ENCODE measurements around the gene CFAP221.
"Not testable (repeated sequence)": the region's sequence is repeated elsewhere in the genome, so short reads cannot be mapped to it uniquely, and the experiment has no call there.

Gene CFAP221

DNA sequence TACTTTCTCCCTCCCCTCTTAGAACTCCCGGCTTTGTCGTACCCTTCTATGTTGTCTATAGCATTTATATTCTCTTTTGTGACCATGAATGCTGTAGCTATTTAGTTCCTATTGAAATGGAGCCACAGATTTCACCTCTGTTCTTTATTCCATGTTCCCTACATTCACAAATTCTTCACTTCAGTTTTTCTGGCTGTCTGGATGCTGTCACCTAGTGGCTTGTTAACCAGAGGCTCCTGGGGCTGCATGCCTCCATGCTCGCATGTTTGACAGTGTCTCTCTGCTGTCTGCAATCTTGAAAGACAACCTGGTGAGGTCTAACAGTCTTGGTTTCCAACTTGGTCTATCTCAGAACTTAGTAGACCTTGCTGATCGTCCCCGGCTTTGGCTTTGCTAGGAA, 48.2 kb downstream of the CFAP221 start:
- DNase-seq: no peak

DNA sequence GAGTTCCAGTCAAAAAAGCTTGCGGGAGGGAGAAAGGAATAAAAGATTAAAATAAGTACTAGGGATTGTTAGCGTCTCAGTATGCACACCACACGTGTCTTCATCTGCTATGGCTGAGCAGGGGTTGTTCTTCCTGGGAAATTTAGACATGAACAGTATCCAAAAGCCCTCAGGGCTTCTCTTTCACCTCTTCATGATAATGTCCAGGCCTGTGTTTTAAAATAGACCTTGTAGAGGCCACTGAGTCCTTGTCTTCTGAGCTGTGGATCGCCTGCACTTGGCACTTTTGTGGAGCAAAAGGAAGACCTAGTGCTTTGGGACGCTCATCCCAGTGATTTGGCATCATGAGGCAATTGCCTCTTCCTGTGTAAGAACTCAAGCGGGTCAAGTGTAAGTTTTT, 52.4 kb downstream of the CFAP221 start:
- no peak for DNase-seq

DNA sequence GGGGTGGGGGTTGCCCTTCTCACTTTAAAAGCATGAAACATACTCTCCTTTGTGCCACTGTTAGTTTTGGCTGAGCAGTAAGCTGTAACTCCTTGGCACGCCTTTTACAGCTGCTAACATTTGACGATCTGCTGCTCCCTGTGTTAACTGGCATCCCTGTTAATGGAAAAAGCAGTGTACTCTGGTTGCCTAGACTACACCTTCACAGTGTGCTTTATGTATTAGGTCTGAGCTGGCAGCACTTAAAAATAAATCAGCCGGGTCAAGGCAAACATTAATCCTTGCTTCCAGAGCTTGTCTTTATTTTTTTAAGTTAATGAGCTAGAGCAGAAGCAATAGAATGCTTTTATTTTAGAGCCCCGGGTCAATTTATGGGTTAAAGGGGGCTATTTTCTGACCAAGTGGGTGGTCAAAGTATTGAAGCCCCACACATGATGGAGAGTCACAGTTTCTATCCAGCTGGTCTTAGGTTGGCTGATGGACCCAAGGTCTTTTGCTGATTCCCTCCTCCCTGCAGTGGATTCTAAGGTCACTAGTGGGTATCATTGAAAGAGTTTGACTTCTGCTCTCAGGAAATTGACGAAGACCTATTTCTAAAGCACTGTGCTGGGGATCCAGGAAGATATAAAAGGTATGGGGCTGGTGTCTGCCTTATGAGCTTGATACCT, 54.5 kb downstream of the CFAP221 start:
- no peak for DNase-seq

DNA sequence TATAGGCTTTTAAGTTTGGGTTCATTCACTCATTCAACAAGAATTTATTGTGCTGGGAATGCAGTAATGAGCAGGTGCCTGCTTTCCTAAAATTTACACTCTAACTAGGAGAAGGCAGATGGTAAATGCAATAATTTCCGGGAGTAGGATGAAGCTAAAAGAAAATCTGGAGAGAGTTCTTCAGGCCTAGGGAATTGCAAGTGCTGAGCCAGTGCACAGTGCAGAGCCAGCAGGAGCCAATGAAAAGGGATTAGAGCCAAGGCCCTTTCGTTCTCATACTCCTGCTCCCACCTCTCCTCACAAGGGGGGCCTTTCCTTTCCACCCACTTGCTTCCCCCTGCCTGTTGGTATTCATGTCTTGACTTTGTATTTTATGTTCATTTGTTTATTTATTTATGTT, 55.1 kb downstream of the CFAP221 start:
- DNase-seq: no peak

DNA sequence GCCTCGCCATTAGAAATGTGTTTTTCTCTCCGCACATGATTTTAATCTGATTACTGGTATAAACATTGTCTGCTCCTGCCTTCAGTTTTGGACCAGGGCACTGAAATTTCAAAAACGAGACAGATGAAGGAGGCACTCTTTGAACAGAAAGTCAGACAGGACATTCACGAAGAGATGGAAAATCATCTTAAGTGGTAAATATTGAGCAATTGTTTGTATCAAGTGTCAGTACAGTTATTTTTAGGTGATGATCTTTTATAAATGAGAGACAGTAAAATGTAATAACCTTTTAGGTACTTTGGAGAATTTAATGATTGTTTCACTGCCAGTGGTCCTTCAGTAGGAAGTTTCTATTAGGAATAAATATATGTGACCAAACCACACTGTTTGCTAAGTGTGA, 60.8 kb downstream of the CFAP221 start:
- no peak for DNase-seq

DNA sequence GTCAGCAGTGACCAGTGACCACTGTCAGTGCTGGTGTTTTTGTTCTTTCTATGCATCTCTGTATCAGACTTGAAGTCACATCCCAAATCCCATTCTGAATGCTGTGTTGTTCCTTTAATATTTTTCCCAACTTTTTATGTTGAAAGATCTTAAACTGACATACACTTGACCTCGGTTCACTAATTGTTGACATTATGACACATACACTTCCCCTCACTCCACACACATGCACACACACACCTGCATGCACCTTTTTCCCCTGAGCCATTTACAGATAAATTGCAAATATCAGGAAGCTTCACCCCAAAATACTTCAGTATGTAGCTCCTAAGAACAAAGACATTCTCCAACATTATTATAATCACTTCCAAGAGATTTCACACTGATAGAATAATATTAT, 62.4 kb downstream of the CFAP221 start:
- DNase-seq: no peak

DNA sequence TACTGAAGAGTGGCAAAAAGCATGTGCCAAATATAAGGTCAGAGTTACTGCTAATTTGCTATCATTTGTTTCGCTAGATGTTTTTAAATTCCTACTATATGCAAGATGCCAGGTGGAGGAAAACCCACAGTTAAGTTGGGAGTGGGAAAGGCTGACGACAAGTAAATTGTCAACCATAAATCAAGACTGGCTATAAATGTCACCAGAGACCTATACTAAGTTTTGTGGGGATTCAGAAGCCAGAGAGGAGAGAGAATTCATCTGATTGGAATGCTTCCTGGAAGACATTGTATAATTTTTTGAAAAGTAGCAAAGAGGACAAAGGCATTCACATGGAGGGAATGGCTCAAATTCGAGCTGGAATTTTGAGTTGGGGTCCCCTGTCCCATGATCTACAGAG, 64.3 kb downstream of the CFAP221 start:
- no peak for DNase-seq

DNA sequence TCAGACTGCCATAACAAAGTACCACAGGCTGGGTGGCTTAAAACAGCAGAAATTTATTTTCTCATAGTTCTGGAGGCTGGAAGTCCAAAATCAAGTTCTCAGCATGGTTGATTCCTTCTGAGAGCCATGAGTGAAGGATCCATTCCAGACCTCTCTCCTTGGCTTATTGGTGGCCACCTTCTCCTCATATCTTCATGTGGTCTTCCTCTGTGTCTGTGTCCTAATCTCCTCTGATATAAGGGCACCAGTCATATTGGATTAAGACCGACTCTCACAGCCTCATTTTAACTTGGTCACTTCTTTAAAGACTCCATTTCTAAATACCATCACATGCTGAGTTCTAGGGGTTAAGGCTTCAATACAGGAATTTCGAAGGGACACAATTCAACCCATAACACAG, 65.1 kb downstream of the CFAP221 start:
- no peak for DNase-seq

DNA sequence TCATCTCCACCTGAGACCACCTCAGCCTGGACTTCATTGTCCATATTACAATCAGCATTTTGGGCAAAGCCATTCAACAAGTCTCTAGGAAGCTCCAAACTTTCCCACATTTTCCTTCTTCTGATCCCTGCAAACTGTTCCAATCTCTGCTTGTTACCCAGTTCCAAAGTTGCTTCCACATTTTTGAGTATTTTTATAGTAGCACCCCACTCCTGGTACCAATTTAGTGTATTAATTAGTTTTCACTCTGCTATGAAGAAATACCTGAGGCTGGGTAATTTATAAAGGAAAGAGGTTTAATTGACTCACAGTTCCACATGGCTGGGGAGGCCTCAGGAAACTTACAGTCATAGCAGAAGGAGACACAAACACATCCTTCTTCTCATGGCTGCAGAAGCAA, 69.9 kb downstream of the CFAP221 start:
- not testable (repeated sequence) for DNase-seq

DNA sequence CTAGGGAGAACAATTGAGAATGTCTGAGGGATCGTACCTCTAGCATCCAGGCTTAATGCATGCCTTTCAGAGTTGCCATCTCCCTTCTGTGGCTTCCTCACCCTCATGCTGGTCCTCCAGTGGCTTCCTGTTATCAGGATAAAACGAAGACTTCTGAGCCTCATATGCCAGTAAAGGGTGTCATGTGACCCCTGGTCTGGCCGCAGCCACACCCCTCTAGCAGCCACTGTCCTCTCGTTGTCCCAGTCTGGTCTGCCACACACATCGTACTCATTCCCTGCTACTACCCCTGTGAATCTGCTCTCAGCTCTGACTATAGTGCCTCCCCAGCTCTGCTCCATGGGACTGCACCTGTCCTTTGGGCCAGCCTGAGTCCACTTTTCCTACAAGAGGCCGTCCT, 72.2 kb downstream of the CFAP221 start:
- no peak for DNase-seq

DNA sequence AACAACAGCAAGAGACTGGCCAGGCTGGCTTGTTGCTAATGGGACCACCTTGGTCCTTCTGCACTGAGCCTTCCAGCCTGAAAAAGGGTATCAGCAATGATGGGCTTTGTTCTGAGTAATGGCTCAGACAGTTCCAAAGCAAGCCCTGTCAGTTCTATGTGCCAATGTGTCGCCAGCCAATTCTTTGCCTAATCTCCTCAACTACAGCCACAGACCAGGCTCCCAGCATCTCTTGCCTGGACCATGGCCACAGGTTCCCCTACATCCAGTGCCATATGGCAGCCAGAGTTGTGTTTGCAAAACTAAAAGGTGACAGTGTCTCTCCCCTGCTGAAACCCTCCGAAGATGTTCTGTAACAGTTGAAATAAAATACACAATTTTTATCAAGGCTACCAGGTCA, 73.2 kb downstream of the CFAP221 start:
- no peak for DNase-seq

DNA sequence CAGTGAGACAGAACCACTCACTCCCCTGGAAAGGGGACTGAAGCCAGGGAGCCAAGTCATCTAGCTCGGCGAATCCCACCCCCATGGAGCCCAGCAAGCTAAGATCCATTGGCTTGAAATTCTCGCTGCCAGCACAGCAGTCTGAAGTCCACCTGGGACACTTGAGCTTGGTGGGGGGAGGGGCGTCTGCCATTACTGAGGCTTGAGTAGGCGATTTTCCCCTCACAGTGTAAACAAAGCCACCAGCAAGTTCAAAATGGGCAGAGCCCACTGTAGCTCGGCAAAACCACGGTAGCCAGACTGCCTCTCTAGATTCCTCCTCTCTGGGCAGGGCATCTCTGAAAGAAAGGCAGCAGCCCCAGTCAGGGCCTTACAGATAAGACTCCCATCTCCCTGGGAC, 74.5 kb downstream of the CFAP221 start:
- DNase-seq: not testable (repeated sequence)

DNA sequence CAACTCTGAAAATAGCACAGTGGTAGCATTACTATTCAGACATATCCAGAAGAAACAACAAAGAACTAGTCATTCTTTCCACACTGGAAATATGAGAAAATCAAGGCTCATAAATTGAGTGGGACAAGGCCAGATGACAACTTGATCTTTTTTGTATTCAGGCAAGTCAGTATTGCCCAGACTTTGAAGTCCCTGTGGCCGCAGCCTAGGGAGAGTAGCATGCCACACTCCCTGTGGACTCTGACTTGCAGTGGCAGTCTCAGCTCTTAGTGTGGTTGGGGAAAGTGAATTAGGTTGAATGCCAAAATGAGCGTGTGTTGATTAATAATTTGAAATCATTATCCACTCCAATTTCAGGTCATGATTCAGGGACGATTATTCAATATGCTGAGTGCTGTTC, 81.0 kb downstream of the CFAP221 start:
- no peak for DNase-seq

DNA sequence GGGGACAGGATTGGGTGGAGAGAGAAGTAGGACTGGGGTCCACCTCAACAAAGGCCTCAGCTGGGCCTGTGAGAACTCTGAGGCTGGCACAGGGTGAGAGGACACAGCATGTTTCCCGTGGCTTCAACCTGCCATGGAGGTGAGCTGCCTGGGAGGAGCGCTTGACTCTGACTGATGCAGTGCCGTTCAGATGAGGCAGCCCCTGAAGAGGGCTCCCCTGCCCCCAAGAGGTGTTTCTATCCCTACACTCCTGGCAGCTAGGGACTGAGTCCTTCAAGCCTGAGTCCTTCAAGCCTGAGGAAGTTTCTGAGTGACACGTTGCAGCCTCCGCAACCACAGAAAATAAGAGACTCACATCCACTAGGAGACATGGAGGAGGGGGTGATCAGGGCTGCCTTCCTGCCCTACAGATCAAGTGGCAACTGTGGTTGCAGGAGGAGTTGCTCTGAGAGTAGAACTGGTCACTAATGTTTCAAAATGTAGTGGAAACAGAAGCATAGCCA, 85.1 kb downstream of the CFAP221 start:
- DNase-seq: no peak

DNA sequence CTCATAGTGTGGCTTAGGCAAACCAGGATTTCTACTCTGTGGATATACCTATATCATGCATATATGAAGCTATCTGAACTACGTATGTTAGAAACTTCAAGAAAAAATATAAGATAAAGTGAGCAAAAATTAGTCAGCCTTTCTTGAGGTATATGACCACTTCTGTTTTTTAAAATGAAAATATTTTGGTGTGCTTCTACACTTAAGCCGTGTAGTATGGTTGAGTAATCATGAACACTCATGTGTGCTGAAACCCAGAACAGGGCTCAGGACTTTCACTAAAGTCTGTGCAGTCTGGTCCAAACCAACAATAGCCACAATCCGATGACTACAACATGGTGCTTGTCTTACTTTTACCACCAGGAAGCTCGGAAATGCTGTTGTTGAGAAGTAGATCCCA, 85.9 kb downstream of the CFAP221 start:
- no peak for DNase-seq

DNA sequence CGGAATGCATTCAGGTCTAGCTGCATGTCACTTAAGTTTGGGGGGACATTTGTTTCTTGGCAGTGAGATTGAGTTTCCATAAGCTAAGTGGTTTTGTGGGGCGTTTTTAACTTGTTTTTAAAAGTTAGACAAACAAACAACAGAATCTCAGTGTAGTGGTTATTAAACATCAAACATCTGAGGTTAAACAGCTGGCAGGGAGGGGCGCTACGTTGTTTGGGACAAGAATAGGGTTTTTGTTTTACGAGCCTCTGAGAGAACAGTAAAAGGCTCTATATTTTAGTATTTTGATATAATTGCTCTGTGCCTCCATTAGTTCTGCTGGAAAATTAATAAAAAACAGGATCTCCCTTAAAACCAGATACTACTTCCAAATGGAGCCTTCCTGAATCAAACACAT, 93.1 kb downstream of the CFAP221 start:
- DNase-seq: no peak

DNA sequence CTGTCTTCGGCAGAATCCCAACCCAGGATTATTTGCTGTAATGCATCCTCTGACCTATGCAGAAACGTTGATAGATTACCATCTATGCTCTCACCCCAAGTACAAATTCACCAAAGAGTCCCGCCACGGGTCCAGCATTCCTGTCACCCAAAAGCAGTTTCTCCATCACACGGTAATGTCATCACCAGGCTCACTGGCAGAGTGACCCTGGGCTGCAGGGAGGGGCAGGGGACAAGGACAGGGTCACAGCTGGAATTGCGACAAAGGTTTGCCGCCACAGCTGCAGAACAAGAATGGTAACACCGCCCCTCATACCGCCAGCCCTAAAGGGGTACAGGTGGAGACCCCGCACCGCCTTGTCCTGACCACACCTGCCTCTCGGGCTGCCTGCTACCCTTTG, 94.0 kb downstream of the CFAP221 start:
- DNase-seq: no peak

DNA sequence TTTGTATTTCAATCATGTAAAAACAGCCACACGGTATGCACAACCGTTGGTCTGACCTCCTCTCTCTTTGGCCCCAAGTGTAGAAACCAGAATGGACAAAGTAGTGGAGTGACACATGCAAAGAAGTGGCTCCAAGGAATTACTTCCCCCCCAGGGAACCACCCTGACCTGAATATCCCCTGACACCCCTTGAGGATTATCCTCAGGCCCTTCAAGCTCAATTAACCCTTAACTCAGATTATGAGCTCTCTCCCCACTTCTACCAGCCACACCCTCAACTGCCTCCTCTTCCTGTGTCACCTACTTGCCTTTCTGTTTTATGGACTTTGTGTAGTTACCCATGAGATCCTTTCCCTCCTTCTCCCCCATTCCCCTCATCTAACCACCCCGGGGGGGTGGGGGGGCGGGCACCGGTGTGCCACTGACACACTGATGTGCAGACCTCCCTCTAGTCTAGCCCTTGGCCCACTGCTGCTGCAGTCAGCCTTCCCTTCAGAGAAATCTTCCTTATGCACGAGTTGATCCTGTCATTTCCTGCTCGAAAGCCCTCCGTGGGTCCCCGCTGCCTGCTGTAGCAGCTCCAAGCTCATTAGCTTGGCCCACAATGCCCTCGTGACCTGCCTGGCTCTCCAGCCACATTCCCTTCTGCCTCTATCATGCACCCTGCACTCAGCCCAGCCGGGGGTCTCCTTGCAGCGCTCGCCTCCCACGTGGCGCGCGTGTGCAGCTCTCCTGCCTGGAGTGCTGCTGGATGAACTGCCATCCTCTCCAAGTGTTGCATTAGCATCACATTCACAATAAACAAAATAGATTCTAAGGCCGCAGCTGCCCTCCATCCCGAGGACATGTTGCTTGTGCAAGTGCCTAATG, 94.7 kb downstream of the CFAP221 start:
- DNase-seq: no peak

DNA sequence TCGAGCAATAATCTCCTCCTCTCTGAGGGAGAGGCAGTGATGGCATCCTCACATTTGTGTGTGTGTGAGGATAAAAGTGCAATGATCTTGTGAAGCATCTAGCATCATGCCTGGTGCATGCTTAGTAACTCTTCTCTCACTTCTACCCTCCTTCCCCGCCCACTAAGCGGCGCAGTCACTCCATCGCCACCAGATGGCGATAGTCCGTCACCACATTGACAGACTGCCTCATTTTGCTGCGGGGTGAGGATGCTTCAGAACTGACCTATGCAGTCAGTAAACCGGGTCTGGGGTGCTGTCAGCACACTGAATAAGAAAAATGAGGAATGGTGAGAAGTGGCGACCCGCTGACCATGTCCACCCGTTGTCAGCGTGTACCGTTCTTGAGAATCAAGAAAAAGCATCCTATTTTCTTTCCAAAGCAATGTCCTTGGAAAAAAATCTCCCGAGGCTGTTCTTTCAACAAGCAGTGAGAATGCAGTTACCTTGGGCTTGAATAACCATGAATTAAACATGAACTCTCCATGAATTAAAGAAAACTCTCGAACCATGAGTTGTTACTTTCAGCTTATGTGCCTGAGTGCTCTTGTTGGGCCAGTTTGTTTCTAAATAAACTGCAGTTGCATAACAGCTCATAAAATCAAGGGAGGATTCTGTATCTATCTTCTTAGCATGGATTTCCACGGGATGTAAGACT, 97.5 kb downstream of the CFAP221 start:
- peak; percentile 60 for DNase-seq

DNA sequence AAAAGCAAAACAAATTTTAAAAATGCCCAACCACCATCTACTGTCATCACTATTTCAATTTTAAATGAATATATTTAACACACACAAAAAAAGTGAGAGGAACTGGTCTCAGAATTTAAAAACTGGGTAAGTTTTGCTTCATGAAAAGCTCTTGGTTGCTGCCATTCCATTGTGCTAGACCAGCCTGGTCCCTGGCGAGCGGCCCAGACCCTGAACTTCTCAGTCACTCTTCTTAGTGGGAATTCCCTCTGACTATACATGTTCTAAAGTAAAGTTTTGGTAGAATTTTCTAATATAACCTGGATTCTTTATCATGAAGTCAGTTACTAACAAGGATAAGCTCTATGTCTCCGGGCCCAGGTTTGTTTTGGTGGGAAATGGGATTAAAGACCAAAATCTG, 99.9 kb downstream of the CFAP221 start:
- no peak for DNase-seq

DNA sequence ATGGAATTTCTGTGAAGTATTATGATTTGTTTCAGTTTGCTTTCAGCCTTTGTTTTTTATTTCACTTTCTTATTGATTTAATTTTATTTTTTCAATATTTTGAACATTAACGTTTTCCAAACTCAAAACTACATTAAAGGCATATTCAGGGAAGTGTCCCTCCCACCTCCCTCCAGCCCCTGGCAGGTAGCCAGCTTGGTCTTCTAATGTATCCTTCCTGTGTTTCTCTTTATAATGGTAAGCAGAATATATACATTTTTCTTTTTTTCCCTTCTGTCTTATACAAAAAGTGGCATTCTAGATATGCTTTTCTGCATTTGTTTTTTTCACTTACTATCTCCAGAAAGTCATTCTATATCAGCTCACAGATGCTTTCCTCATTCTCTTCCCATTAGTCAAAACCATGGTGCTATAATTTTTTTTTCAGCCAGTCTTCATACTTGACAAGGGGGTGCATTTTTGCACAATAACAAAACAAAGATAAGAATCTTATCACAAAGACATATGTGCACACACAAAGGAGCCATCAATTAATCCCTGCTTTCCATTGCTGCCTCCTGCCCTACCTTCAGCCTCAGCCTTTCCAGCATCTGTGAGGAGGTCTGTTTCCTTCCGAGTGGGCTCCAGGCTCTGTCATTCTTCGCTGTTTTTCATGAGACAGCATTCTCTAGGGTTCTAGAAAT, 101.1 kb downstream of the CFAP221 start:
- no peak for DNase-seq

DNA sequence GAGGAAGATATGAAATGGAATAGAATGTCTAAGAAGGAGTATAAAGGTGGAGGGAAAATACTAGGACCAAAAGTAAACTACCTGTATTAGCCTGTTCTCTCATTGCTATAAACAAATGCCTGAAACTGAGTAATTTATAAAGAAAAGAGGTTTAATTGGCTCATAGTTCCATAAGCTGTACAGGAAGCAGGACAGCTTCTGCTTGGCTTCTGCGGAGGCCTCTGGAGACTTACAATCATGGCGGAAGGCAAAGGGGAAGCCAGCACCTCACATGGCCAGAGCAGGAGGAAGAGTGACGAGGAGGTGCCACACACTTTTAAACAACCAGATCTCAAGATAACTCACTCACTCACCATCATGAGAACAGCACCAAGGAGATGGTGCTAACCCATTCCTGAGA, 101.9 kb downstream of the CFAP221 start:
- DNase-seq: no peak

All from 8988T (cell line).